Activated CD8-positive, alpha-beta memory T cell treated with anti-CD3 and anti-CD28 coated beads, Interleukin-2, amount 10 ng/mL, durations not matched to agents 7 days and 5 days (primary cell): ENCODE measurements around the gene ERICH4. TPM values are rescaled to one million over a fixed set of nuclear protein-coding genes. Genes with fewer than 3 reads are reported as not detected.
"Not testable (repeated sequence)": the region's sequence is repeated elsewhere in the genome, so short reads cannot be mapped to it uniquely, and the experiment has no call there.

ENCODE experiments used
- ATAC-seq: fragments of 150-1000 bp; cut with Tn5 transposase; one replicate; pipeline ENCODE4 v1.10.0; 2021; ENCODE audit warnings: moderate library complexity
- CTCF ChIA-PET: fragments of 350-600 bp; sonication (Branson Sonifier 250); formaldehyde crosslinking; loops from one replicate; lab custom pipeline; 2021; ENCODE audit warnings: antibody characterized with exemption; lab: Charles Lee
- DNase-seq: peaks from one replicate; pipeline ENCODE4 v3.0.0-alpha.2; 2020
- H3K27ac Mint-ChIP-seq: one replicate; pipeline ENCODE4 v1.8.0; 2021; ENCODE audit warnings: mild to moderate bottlenecking, mixed read lengths
- H3K27me3 Mint-ChIP-seq: one replicate; pipeline ENCODE4 v1.8.0; 2021; ENCODE audit warnings: mixed read lengths
- H3K36me3 Mint-ChIP-seq: one replicate; pipeline ENCODE4 v1.8.0; 2021; ENCODE audit warnings: mild to moderate bottlenecking, mixed read lengths
- H3K4me1 Mint-ChIP-seq: one replicate; pipeline ENCODE4 v1.8.0; 2021; ENCODE audit warnings: mixed read lengths
- H3K4me3 Mint-ChIP-seq: one replicate; pipeline ENCODE4 v1.8.0; 2021; ENCODE audit warnings: mild to moderate bottlenecking, moderate library complexity, mixed read lengths
- H3K9me3 Mint-ChIP-seq: one replicate; pipeline ENCODE4 v1.8.0; 2022; ENCODE audit warnings: low read depth, mixed read lengths
- total RNA-seq, 2 experiments: library from RNA; stranded (reverse); gene quantifications; one replicate each; pipeline ENCODE4 v1.2.3, GENCODE V29; 2021

Gene ERICH4
- total RNA-seq, 2 experiments from 2014 or later, result not detected

GRCh38 chr19:41431426-41432386 is 11.2 kb upstream of the ERICH4 start:
- ATAC-seq (no peak), DNase-seq (peak; percentile 48)
- Mint-ChIP-seq H3K4me3 (no peak overlapping the region), H3K36me3 (peaks cover 7% of the 10 kb centered on the region), H3K27ac (no peak overlapping the region), H3K4me1 (peaks cover 28% of the 10 kb centered on the region), H3K27me3 (no peaks in the 10 kb centered on the region), H3K9me3 (no peaks in the 10 kb centered on the region)
- CTCF ChIA-PET, result interaction anchor here (0.6 to 2.1 kb wide), 10 partner anchors 9 to 227 kb away, joined by 3 to 12 read pairs (median 4); partner anchors contain the start of genes B9D2, BCKDHA and DMAC2

DNA sequence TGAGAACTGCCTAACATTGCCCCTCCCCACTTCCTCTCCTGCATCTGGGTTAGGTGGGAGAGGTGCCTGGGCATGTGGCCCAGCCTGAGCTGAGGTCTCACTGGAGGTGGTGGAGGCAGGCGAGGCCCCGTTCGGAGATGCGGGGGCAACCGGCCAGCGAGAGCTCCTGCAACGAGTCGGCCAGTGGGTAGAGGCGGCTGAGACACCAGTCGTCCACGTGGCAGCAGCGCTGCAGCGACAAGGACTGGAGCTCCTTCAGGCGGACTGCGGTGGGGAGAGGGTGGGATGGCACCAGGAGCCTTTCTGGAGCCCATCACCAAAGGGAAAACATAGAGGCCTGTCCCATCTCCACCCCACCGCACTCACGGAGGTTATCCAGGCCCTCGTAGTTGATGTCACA is 9.8 kb upstream of the ERICH4 start:
- peaks cover 10% of the 10 kb centered on the region for H3K36me3 Mint-ChIP-seq
- CTCF ChIA-PET, result interaction anchor here (1.0 kb wide), 1 partner anchor 16 kb away, joined by 4 read pairs; no protein-coding TSS in a partner anchor

GRCh38 chr19:41434450-41434849 is 8.5 kb upstream of the ERICH4 start:
- Mint-ChIP-seq H3K27me3 (no peaks in the 10 kb centered on the region), H3K9me3 (no peaks in the 10 kb centered on the region), H3K27ac (peak overlapping the region; percentile 7), H3K4me3 (no peak overlapping the region), H3K4me1 (peaks cover 19% of the 10 kb centered on the region), H3K36me3 (peaks cover 13% of the 10 kb centered on the region)
- CTCF ChIA-PET, result interaction anchor here (0.6 kb wide), 1 partner anchor 13 kb away, joined by 4 read pairs; no protein-coding TSS in a partner anchor
- DNase-seq (no peak), ATAC-seq (no peak)

More for the DNA sequence above, 9.8 kb upstream of the ERICH4 start:
- H3K27ac Mint-ChIP-seq, result no peak overlapping the region
- peaks cover 21% of the 10 kb centered on the region for H3K4me1 Mint-ChIP-seq
- DNase-seq (no peak), ATAC-seq (no peak)
- no peaks in the 10 kb centered on the region for H3K9me3 Mint-ChIP-seq
- no peak overlapping the region for H3K4me3 Mint-ChIP-seq
- no peaks in the 10 kb centered on the region for H3K27me3 Mint-ChIP-seq

DNA sequence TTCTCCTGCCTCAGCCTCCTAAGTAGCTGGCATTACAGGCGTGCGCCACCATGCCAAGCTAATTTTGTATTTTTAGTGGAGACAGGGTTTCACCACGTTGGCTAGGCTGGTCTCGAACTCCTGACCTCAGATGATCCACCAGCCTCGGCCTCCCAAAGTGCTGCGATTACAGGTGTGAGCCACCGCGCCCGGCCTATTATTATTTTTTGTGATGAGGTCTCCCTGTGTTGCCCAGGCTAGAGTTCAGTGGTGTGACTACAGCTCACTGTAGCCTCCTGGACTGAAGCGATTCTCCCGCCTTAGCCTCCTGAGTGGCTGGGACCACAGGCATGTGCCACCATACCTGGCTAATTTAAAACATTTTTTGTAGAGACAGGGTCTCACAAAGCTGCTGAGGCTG is 7.6 kb upstream of the ERICH4 start:
- peaks cover 13% of the 10 kb centered on the region for H3K36me3 Mint-ChIP-seq
- H3K9me3 Mint-ChIP-seq, H3K27ac Mint-ChIP-seq, DNase-seq, H3K4me3 Mint-ChIP-seq, H3K27me3 Mint-ChIP-seq, ATAC-seq: not testable (repeated sequence)
- CTCF ChIA-PET, result interaction anchor here (1.2 to 7.0 kb wide), 2 partner anchors 14 to 127 kb away, joined by 3 to 63 read pairs; no protein-coding TSS in a partner anchor
- H3K4me1 Mint-ChIP-seq, result peaks cover 20% of the 10 kb centered on the region

- ATAC-seq (no peak), DNase-seq (no peak)
- H3K27ac Mint-ChIP-seq, result no peak overlapping the region
- peaks cover 12% of the 10 kb centered on the region for H3K36me3 Mint-ChIP-seq
- CTCF ChIA-PET, result interaction anchor here (1.2 to 7.0 kb wide), 2 partner anchors 14 to 128 kb away, joined by 3 to 63 read pairs; no protein-coding TSS in a partner anchor
- H3K9me3 Mint-ChIP-seq, result no peaks in the 10 kb centered on the region
- H3K27me3 Mint-ChIP-seq, result no peaks in the 10 kb centered on the region
- H3K4me3 Mint-ChIP-seq, result no peak overlapping the region
- peaks cover 19% of the 10 kb centered on the region for H3K4me1 Mint-ChIP-seq
These were observed 6.9 kb upstream of the ERICH4 start for GRCh38 chr19:41435936-41436673.

DNA sequence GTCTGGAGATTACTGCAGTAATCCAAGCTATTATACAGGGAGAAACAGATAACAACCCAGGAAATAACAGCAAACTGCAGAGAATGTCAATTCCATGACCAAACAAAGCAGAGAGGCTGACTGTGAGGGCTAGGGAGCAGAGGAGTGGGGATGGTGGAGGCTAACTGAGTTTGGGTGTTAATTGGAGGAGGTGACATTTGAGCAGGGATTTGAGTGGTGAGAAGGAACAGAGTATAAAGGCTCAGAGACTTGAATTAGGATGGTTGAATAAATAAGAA is 6.3 kb upstream of the ERICH4 start:
- no peak for ATAC-seq
- Mint-ChIP-seq H3K27ac (no peak overlapping the region), H3K27me3 (no peaks in the 10 kb centered on the region), H3K4me3 (no peak overlapping the region), H3K4me1 (peaks cover 19% of the 10 kb centered on the region), H3K9me3 (no peaks in the 10 kb centered on the region), H3K36me3 (peaks cover 12% of the 10 kb centered on the region)
- DNase-seq, result no peak
- CTCF ChIA-PET, result interaction anchor here (1.0 to 7.0 kb wide), 3 partner anchors 13 to 128 kb away, joined by 3 to 63 read pairs (median 4); no protein-coding TSS in a partner anchor

GRCh38 chr19:41437944-41438574 is 4.9 kb upstream of the ERICH4 start:
- DNase-seq (no peak), ATAC-seq (no peak)
- peaks cover 19% of the 10 kb centered on the region for H3K4me1 Mint-ChIP-seq
- CTCF ChIA-PET, result interaction anchor here (0.7 to 7.0 kb wide), 4 partner anchors 12 to 136 kb away, joined by 3 to 63 read pairs (median 4); no protein-coding TSS in a partner anchor
- peak overlapping the region; percentile 25 for H3K4me3 Mint-ChIP-seq
- H3K27me3 Mint-ChIP-seq, result no peaks in the 10 kb centered on the region
- peak overlapping the region; percentile 13 for H3K27ac Mint-ChIP-seq
- H3K9me3 Mint-ChIP-seq, result no peaks in the 10 kb centered on the region
- H3K36me3 Mint-ChIP-seq, result peaks cover 7% of the 10 kb centered on the region

GRCh38 chr19:41439441-41440222 is 3.3 kb upstream of the ERICH4 start, which contains the start of gene DMAC2:
TSS of gene DMAC2 (minus strand) at chr19:41439912. CDS start at chr19:41439899, 13 bp downstream.
- DNase-seq (peak; percentile 99), ATAC-seq (peak; percentile 96)
- H3K4me1 Mint-ChIP-seq, result peaks cover 19% of the 10 kb centered on the region
- no peak within 1 kb of the TSS for H3K27ac Mint-ChIP-seq
- CTCF ChIA-PET, result interaction anchor here (0.7 to 7.0 kb wide), 25 partner anchors 8 to 1299 kb away, joined by 3 to 63 read pairs (median 4); partner anchors contain the start of genes B9D2, CEACAM21 and HNRNPUL1
- no peaks in the 10 kb centered on the region for H3K27me3 Mint-ChIP-seq
- H3K4me3 Mint-ChIP-seq, result no peak within 1 kb of the TSS
- peaks cover 7% of the 10 kb centered on the region for H3K36me3 Mint-ChIP-seq
- H3K9me3 Mint-ChIP-seq, result no peaks in the 10 kb centered on the region

DNA sequence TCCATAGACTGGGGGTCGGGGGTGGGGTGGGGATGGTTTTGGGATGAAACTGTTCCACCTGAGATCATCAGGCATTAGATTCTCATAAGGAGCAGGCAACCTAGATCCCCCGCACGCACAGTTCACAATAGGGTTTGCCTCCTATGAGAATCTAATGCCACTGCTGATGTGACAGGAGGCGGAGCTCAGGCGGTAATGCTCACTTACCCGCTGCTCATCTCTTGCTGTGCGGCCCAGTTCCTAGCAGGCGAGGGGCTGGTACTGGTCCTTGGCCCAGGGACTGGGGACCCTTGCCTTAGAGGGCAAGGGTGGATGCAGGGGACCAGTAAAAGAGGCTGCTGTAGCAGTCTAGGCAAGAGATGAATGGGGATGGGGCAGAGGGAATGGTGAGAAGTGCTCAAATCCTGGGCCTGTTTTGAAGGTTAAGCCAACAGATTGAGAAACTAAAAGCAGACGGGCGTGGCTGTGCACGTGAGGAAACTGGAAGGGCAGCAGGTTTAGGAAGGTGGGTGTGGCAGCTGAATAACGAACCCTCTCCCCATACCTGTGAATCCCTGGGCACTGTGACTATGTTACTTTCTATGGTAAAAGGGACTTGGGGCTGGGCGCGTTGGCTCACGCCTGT is 1.5 kb upstream of the ERICH4 start:
- CTCF ChIA-PET, result interaction anchor here (2.1 to 7.0 kb wide), 3 partner anchors 8 to 77 kb away, joined by 5 to 63 read pairs (median 11); partner anchors contain the start of gene B9D2
- H3K4me1 Mint-ChIP-seq, result peaks cover 19% of the 10 kb centered on the region
- H3K36me3 Mint-ChIP-seq, result peaks cover 7% of the 10 kb centered on the region
- H3K27ac Mint-ChIP-seq, result no peak overlapping the region
- ATAC-seq, result no peak
- no peaks in the 10 kb centered on the region for H3K9me3 Mint-ChIP-seq
- H3K4me3 Mint-ChIP-seq, result no peak overlapping the region
- H3K27me3 Mint-ChIP-seq, result peaks cover 2% of the 10 kb centered on the region
- no peak for DNase-seq

DNA sequence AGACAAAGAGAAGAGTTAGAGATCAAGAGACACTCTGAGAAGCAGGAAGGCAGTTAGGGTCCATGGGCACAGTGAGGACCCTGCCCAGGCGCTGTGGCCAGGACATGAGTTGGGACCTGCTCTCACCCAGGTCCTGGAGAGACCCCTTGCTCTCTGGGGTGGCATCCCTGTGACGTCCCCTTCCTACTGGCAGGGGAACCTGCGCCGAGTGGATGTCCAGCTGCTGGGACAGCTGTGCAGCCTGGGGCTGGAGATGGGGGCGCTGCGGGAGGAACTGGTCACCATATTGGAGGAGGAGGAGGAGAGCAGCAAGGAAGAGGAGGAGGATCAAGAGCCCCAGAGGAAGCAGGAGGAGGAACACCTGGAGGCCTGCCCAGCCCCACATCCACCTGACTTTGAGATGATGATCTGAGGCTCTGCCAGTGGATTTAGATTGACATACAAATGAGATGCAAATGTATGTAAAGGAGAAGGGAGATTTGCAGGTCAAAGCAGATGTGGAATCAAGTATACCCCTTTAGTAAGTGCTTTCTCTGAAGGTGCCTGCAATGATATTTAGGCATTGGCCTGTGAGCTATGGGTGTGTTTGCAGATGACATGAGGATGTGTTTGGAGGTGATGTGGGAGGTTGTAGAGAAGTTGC is 978 bp downstream of the ERICH4 start:
- CTCF ChIA-PET, result interaction anchor here (2.1 kb wide), 1 partner anchor 126 kb away, joined by 5 read pairs; no protein-coding TSS in a partner anchor
- peaks cover 11% of the 10 kb centered on the region for H3K27me3 Mint-ChIP-seq
- no peaks in the 10 kb centered on the region for H3K9me3 Mint-ChIP-seq
- H3K4me3 Mint-ChIP-seq, result no peak overlapping the region
- peaks cover 7% of the 10 kb centered on the region for H3K4me1 Mint-ChIP-seq
- no peaks in the 10 kb centered on the region for H3K36me3 Mint-ChIP-seq
- ATAC-seq (no peak), DNase-seq (no peak)
- H3K27ac Mint-ChIP-seq, result no peak overlapping the region

DNA sequence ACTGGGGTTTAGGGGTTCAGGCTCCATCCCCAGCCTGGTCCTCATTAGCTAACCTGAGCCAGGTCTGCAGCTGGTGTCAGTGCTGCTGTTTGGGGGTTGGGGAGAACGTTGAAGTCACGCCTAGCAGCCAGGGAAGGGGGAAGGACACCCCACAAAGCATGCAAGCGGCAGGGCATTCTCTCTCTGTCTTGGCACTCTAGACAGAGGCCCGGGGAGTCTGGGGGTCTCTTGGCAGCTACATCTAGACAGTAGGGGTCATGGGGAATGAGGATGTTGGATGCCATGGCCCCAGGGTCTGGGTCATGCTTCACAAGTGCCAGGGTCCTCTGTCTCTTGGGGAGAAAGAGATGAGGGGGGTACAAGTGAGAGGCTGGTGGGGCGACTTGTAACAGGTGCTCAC is 2.6 kb downstream of the ERICH4 start:
- Mint-ChIP-seq H3K27me3 (peaks cover 11% of the 10 kb centered on the region), H3K27ac (no peak overlapping the region), H3K4me3 (no peak overlapping the region), H3K36me3 (no peaks in the 10 kb centered on the region), H3K9me3 (no peaks in the 10 kb centered on the region), H3K4me1 (peaks cover 13% of the 10 kb centered on the region)
- CTCF ChIA-PET, result interaction anchor here (0.6 to 9.6 kb wide), 3 partner anchors 93 to 148 kb away, joined by 3 to 132 read pairs (median 3); no protein-coding TSS in a partner anchor
- ATAC-seq, result no peak
- no peak for DNase-seq
